Eye (tissue), 1 donor: ENCODE measurements around the gene RAB7B.

Experiments
- DNase-seq: peaks from one replicate; pipeline ENCODE4 v3.0.0-alpha.2; 2015

Gene RAB7B

DNA sequence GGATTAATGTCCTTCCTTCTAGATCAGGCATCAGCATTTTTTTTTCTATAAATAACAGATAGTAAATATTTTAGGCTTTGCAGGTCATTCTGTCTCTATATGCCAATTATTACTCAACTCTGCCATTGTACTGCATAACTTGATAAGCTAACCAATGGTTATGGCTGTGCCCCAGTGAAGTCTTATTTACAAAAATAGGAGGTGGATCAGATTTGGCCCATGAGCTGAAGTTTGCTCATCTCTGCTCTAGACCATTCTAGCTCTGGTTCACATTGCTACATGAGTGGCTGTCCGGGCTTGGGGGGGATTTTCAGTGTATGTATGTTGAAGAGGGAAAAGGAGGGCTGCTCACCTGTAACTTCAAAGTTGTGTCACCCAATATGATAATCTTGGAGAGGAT is 10.1 kb downstream of the RAB7B start:
- DNase-seq: no peak

DNA sequence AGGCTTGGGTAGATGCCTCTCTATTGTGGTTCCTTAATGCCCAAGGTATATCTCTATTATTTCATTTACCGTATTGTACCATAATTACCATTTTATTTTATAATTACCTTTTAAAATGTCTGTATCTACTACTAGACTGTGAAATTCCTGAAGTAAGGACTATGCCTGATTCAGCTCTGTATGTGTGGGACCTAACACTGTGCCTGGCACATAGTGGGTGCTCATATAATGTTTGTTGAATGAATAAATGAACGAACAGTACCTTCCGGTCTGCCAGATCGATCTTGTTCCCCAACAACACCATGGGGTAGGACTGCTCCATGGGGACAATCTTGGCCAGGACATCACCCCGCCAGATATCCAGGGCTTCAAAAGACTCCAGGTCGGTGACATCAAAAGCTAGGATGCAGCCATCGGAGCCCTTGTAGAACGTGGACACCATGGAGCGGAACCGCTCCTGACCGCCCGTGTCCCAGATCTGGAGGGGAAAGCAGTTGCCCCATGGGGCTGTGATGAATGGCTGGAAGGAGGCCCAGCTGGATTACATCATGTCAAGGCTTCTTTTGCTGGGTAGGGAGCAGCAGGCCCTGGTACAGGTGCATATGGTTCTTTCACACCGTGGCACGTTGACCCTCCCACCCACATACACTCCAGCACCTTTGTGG is 10.8 kb downstream of the RAB7B start:
- DNase-seq: no peak

DNA sequence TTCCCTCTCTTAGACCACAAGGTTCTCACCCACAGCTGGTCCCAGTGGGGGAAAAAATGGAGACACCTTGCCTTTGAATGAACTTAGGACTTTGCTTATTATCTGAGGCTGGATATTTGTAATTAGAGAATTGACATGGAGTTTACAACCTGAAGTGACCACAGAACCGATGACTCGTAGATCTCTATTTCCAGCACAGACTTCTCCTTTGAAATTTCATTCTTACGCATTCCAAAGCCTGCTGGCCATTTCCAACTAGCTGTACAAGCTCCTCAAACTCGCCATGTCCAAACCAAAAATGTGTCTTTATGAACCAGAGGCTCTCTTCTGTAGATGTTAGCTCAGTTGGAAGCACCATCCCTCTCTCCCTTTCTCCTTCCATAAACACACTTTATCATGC is 12.0 kb downstream of the RAB7B start:
- no peak for DNase-seq

DNA sequence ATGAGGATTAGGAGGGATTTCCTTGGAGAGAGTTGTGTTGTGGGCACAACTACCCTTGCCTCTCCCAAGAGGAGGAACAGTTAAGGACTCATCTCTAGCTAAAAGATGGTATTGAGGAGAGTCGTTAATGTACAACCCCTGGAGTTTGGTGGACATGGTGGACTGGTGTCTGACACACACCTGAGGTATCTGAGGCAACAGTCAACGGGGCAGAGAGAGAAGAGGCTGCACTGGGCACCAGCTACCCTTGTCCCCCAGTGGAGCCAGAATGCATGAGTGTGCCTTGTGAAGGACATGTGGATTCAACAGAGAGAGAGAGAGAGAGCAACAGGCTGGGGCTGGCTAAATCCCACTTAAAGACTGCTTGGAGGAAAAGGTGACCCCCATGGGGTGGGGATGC is 13.0 kb downstream of the RAB7B start:
- DNase-seq: no peak

DNA sequence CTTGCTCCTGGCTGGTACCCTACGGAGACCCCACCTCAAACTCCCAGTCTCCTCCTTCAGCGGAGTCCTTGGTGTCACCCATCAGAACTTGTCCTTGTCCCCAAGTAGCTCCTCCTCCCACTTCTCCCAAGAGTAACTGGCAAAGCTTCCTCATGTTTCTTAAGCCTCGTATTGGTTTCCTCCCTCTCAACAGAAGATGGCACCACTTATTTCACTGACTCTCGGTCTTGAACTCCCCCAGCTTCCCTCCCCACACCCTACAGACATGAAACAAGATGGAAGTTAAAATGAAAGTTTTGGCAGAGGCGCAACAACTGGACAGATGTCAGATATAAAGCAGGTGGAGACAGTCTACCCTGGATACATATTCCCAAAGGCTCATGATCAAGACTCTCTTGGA is 13.4 kb downstream of the RAB7B start:
- DNase-seq: no peak

DNA sequence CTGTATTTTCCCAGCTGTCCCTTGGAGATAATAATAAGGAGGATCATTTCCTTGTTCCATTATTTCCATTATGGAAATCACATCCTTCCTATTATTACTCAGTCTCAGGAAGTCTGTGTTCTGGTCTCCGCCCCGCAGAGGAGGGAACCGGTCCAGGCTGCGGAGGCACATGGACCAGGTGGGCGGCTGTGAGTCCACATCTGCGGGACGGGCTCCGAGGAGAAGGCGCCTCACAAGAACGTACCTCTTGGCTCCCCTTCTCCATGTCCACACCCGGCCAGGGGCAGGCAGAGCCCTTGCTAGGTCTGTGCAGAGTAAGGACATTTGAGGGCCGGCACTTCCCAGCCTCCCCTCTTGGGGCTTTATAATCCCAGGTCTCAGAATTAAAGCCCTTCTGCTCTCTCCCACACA is 14.6 kb downstream of the RAB7B start:
- no peak for DNase-seq

DNA sequence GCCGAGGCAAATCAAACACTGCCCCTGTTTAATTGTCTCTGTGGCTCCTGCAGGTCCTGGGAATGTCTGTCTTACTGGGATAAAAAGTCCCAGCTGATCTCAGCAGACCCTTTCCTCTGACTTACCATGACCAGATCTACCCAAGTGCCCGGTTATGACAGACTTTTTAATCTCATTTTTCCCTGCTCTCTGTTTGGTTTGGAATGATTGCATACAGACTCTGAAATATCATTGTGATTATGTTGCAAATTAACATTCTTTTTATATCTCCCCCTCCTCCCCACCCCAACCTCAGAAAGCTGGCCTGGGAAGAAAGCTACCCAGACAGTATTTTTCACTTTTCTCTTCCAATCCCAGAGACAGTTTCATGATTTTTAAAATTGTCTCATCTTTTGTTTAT is 16.3 kb downstream of the RAB7B start:
- no peak for DNase-seq

DNA sequence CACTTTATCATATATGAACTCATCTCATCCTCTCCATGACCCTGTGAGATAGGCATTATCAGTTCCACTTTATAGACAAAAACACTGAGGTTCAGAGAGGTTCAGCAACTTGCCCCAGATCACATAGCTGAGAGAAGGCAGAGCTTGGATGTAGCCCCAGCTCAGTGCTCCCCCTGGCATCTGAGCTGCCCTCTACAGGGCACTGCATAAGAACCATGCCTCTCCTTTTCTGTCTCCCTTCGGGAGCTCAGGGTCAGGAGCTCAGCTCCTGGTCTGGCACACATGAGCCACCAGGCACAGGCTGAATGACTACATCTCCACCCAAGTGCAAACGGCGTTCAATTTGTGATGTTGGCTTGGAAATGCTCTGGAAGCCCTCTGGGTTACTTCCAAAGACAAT is 16.9 kb downstream of the RAB7B start:
- no peak for DNase-seq

DNA sequence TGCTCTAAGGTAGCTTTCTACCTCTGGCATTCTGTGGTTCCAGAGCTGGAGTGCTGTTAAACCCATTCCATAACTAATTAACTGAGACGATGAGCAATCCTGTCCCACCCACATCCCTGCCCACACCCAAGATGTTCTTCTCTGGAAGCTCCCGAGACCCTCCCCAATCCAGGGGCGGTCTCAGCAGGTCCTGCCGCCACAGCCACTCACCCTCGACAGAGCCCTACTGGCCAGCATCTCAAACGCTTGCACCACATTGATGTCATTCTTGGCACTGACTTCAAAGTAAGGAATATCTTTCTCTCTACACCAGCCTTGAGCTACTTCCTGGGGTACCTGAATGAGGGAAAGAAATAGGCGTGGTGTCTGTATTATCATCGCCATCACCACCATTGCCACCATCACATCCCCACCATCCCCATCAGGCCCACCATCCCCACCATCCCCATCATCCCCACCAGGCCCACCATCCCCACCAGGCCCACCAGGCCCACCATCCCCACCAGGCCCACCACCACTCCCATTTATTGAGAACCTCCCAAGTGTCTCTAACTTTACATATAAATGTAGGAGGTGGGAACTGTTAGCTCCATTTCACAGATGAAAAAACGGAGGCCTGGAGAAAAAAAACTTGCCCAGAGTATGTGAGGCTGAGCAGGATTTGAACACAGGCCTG is 17.7 kb downstream of the RAB7B start:
- DNase-seq: no peak

DNA sequence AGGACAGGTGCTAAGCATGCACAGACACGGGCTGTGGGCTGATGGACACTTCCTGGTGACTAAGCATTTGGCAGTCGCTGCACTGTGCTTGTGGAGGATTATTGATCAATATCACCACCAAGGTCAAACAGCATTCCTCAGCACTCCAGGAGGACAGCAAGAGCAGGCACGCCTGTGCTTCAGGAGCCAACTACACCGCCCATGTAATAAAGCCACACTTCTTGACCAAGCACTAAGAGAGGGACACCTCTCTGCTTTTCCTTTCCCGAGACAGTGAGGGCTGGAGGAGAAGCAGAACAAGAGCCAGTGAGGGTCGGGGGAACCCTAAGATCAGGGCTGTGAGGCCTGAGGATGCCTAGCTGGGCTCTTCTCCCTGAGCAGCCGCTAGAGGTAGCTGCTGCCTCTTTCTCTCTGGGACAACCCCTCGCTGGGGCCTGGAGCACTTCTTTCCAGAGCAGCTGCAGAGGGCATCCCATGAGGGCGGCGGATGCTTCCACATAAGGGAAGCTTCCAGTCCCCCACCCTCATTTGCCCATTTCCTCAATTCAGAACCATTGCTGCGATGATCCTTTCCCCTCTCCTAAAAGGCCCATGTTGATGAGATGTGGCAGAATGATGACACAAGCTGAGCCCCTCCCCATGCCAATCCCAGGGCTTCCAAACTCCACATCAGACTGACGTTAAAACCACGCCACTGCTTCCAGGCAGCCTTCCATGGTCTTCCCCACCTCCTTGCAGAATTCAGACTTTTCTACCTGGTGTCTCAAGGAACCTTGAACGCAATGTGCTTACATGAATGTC is 19.1 kb downstream of the RAB7B start:
- DNase-seq: peak; percentile 82

DNA sequence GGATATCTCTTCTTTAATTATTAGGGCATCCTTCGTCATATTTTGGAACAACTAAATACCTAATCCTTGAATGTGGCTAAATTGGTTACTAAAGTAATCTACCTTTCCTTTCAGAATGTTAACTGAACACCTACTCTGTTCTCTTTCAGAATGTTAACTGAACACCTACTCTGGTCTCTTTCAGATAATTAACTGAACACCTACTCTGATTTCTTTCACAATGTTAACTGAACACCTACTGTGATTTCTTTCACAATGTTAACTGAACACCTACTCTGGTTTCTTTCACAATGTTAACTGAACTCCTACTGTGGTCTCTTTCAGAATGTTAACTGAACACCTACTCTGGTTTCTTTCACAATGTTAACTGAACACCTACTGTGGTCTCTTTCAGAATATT is 21.9 kb downstream of the RAB7B start:
- DNase-seq: peak; percentile 34

DNA sequence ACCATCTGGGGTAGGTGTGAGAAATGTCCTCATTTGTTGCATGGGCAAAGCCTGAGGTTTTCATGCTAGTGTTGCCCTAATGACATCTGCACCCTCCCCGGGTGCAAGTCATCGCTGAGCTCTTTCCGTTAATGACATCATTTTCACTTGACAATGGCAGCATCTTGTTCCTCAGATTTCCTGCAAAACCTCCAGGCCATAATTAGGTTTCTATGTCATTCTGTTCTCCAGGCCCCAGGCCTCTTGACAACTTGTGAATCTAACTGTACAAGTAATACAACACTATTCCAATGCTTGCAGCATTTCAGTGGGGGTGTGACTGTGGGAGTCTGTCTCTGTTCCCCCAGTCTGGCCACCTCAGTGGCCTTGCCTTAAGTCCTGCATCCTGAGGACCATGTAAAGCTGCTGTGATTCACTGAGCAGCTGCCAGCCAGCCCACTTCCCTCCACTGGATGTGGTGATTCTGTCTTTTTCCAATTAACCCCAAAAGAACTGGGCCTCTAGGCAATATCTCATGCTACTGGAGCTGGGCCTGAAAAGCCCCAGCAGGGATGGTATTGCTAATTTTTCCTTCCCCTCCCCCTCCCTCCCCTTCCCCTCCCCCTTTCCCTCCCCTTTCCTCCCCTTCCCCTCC is 22.8 kb downstream of the RAB7B start:
- DNase-seq: no peak

DNA sequence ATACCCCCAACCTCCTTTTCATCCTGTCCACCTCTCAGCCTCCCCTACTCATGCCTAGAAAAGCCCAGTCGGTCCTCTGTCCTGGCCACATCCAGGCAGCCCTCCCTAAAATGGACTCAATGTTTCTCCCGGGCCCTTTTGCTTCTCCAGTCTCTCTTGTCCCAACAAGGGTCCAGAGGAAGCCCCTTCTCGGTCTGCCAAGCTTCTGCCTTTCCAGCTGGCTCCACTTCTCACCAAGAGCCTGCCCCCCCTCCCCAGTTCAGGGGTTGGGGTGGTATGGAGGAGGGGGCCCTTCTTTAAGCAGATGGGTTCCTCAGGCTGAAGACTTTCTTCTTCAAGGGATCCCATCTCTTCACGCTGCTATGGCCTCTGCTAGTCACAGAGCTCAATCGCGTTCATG is 23.9 kb downstream of the RAB7B start:
- DNase-seq: no peak

DNA sequence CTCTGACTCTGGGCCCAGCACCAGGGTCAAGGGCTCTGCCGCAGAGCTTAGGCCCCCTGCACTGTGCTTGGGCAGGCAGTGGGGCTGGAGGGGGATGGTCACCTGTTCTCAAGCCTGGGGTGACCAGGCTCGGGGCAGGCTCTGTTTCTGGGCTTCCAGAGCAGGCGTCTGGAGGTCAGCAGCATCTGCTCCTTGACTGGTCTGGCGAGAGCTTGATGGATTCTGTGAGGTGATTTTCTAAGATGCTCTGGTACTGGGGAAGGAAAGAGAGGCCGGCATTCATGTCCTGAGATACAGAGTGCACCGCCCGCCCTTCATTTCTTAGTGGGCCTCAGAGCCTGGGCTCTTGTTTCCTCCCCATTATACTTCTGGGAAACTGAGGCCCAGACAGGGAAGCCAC is 24.5 kb downstream of the RAB7B start:
- no peak for DNase-seq

DNA sequence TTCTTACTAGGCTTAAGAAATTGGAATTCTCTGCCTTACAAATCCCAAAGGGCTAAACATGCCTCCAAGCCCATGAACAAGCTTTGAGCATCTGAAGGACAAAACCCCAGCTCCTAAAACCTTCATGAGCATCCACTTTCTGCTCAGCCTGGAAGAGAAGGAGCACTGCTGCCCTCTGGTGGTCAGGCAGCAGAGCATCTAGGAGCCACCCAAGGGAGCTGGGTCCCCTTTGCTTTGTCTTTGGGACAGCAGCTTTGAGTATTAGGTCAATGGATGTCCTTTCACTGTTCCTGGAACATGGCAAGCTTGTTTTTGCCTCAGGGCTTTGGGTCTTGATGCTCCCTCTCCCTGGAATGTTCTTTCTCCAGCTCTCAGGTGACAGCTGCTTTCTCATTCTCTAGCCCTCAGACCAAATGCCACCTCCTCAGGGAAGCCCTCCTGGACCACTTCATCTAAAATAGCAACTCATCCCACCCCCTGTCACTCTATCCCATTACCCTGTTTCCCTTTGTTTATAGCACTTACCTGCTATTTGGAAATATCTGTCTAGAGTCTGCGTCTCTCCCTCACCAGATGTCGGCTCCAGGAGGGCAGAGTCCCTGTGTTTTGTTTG is 25.7 kb downstream of the RAB7B start:
- DNase-seq: peak; percentile 91

DNA sequence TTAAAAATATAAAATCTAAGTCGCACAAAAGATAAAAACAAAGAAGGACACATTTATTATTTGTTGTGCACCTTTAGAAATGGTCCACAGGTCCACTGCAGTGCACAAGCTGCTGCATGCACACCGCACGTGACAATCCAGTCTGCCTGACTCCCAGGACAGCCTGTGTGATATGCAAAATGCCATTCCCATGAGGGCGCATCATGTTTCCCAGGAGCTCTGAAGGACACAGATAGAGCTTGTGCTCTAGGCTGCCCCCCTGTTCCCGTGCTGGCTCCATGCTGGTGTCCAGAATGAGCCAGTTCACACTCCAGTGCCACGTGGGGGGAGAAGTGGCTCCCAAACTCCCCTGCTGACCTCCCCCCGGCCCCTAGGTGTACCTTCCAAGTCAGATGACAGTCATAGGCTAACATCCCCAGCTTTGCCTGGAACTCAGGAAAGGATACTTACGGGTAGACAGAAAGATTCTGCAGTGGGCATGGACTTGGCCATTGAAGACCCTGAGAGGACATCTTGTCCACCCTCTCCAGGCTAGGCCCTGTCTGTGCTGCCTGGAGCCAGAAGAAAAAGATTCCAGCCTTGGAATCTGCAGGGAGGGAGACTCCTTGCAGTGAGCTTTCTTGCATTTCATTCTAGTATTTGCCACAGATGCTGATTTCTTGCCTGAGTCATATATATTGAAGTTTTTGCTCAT is 26.3 kb downstream of the RAB7B start:
- peak; percentile 55 for DNase-seq

DNA sequence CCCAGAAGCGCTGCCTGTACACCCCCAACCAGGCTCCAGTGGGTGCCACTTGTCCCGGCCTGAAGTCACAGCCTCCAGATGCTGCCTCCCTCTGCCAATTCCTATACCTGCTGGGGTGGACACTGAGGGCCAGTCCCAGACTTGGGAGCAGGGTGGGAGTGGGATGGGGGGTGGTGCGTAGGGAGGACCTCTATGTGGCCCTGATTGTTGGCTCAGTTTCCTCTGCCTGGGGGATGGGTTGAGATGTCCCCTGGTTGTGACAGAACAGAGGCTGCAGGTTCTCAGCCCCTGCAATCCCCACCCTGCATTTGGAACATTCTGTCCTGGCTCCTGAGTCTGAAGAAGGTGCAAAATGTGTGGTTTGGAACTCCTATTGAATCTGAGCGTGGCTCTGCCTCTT is 27.2 kb downstream of the RAB7B start:
- no peak for DNase-seq

DNA sequence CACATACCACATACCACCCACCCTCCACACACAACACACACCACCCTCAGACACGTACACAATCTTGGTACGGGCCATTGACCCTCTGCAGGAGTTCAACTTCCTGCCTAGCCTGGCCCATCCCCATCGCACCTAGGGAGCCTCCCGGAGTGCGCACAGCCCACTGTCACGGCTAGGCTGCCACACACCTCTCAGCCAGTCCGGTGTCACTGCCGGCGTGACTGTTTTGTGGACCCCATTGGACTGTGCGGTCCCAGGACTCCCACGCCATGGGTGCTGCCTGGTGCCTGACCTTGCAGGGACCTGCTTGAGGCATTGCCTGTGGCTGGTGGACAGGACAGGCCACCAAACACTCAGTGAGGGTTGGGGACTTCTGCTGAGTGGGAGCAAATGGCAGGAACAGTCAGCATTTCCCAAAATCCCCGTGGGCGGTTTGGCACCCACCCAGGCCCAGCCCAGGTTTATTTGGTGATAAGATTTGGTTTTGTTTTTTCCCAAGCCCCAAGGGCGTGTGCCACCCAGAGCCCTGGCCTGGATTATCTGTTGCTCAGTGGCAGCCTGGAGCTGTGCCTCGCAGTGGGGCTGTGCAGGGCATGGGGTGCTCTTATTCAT is 27.7 kb downstream of the RAB7B start:
- DNase-seq: no peak

DNA sequence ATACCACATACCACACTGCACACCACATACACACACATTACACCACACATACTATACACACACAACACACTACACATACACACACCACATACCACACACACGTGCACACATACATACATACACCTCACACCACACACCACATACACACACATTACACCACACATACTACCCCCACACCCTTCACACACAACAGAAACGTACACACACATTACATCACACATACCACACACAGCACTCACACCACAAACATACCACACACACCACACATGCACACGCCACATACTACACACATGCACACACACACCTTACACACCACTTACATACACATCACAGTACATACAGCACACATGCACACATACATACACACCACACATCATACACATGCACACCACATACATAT is 28.5 kb downstream of the RAB7B start:
- no peak for DNase-seq

DNA sequence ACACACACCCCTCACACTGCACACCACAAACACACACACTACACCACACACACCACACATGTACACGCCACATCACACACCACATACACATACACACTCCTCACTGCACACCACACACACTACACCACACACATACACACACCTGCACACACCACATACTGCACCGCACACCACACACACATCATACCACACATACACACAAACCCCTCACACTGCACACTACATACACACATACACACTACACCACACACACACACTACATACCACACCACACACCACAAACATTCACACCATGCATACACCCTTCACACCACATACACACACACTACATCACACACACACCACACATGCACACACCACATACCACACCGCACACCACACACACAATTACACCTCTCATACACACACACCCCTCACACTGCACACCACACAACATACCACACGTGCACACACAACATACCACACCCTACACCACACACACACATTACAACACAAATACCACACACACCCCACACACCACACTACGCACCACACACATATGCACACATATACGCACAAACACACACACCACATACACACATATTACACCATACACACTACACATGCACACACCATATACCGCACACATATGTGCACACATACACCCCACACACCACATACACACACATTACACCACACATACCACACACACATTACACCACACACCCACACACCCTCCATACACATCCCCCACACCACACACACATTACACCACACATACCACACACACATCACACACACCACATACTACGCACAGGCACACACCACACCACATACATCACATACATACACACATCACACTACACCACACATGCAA is 29.6 kb downstream of the RAB7B start:
- no peak for DNase-seq
